GM23338 (cell line): ENCODE measurements around the gene APBA1. TPM values are rescaled to one million over a fixed set of nuclear protein-coding genes. Genes with fewer than 3 reads are reported as not detected.

Experiments used
- ATAC-seq: fragments of 200-7000 bp; cut with Tn5 transposase; 3 replicates; pipeline ENCODE4 v1.9.1; 2020
- DNase-seq: peaks from one replicate; pipeline ENCODE4 v3.0.0-alpha.2; 2015; ENCODE audit warnings: low spot score
- H2AFZ ChIP-seq: fragments of 200-600 bp; sonication (generic); 2 replicates; pipeline ENCODE4 v1.8.0; 2016; ENCODE audit warnings: antibody characterized with exemption, mild to moderate bottlenecking, moderate library complexity
- H3F3A ChIP-seq: fragments of 200-600 bp; sonication (generic); replicated peaks from 2 replicates; pipeline ENCODE4 v1.8.0; 2017; ENCODE audit warnings: antibody characterized with exemption, mixed run types, low read depth
- H3K27ac ChIP-seq: fragments of 200-600 bp; sonication (generic); 2 replicates; pipeline ENCODE4 v1.6.1; 2016; ENCODE audit warnings: low read depth
- H3K27me3 ChIP-seq: fragments of 200-600 bp; sonication (generic); 2 replicates; pipeline ENCODE4 v1.8.0; 2016; ENCODE audit warnings: mild to moderate bottlenecking, mixed run types, moderate library complexity; ENCODE audit not compliant: insufficient read depth
- H3K36me3 ChIP-seq: fragments of 200-600 bp; sonication (generic); 2 replicates; pipeline ENCODE4 v1.8.0; 2016; ENCODE audit warnings: mild to moderate bottlenecking; ENCODE audit not compliant: insufficient read depth
- H3K4me1 ChIP-seq: fragments of 200-600 bp; sonication (generic); 2 replicates; pipeline ENCODE4 v1.8.0; 2016; ENCODE audit warnings: mild to moderate bottlenecking, moderate library complexity; ENCODE audit not compliant: insufficient read depth
- H3K4me2 ChIP-seq: fragments of 200-600 bp; sonication (generic); 2 replicates; pipeline ENCODE4 v1.7.1; 2017; ENCODE audit warnings: mixed run types
- H3K4me3 ChIP-seq: fragments of 200-600 bp; sonication (generic); 2 replicates; pipeline ENCODE4 v1.6.1; 2016; ENCODE audit warnings: mixed run types
- H3K79me2 ChIP-seq: fragments of 200-600 bp; sonication (generic); replicated peaks from 2 replicates; pipeline ENCODE4 v1.8.0; 2017; ENCODE audit warnings: mild to moderate bottlenecking; ENCODE audit not compliant: insufficient read depth
- H3K9me2 ChIP-seq: fragments of 200-600 bp; sonication (generic); 2 replicates; pipeline ENCODE4 v1.8.0; 2017; ENCODE audit not compliant: insufficient read depth
- H4K20me1 ChIP-seq: fragments of 200-600 bp; sonication (generic); replicated peaks from 2 replicates; pipeline ENCODE4 v1.8.0; 2017; ENCODE audit warnings: mild to moderate bottlenecking; ENCODE audit not compliant: insufficient read depth
- H3K27ac Mint-ChIP-seq: 2 replicates; pipeline ENCODE4 v1.8.0; 2020; ENCODE audit warnings: inconsistent platforms, mild to moderate bottlenecking, moderate library complexity, mixed read lengths
- H3K27me3 Mint-ChIP-seq: 3 replicates; pipeline ENCODE4 v1.8.0; 2022; ENCODE audit warnings: low read depth, mild to moderate bottlenecking, moderate library complexity, mixed read lengths, inconsistent platforms; ENCODE audit not compliant: insufficient read depth, poor library complexity
- H3K36me3 Mint-ChIP-seq: 3 replicates; pipeline ENCODE4 v1.8.0; 2021; ENCODE audit warnings: low read depth, mild to moderate bottlenecking, inconsistent platforms, moderate library complexity, mixed read lengths
- H3K4me1 Mint-ChIP-seq: 3 replicates; pipeline ENCODE4 v1.8.0; 2020; ENCODE audit warnings: mild to moderate bottlenecking, inconsistent platforms, mixed read lengths
- H3K4me3 Mint-ChIP-seq: 3 replicates; pipeline ENCODE4 v1.8.0; 2021; ENCODE audit warnings: moderate library complexity, mild to moderate bottlenecking, inconsistent platforms, mixed read lengths
- H3K9me3 Mint-ChIP-seq: 3 replicates; pipeline ENCODE4 v1.8.0; 2020; ENCODE audit warnings: moderate library complexity, mild to moderate bottlenecking, inconsistent platforms, mixed read lengths
- CREB1 ChIP-seq: fragments of 250-450 bp; sonication (Bioruptor Pico); IDR thresholded peaks from 2 replicates; pipeline ENCODE4 v1.5.0; 2020; ENCODE audit warnings: low read depth, mild to moderate bottlenecking, moderate library complexity
- EZH2 ChIP-seq: fragments of 200-600 bp; sonication (generic); IDR thresholded peaks from one replicate; pipeline ENCODE4 v1.8.0; 2017; ENCODE audit warnings: antibody characterized with exemption, mild to moderate bottlenecking, low read depth; ENCODE audit not compliant: unreplicated experiment
- EZH2phosphoT487 ChIP-seq: fragments of 200-600 bp; sonication (generic); IDR thresholded peaks from one replicate; pipeline ENCODE4 v1.8.1; 2018; ENCODE audit warnings: antibody characterized with exemption; ENCODE audit not compliant: unreplicated experiment
- JUNB ChIP-seq: IDR thresholded peaks from one replicate; pipeline ENCODE4 v1.6.1; 2016; ENCODE audit warnings: antibody characterized with exemption; ENCODE audit not compliant: unreplicated experiment
- NANOG ChIP-seq: IDR thresholded peaks from 2 replicates; pipeline ENCODE4 v1.6.1; 2016; ENCODE audit warnings: antibody characterized with exemption, borderline replicate concordance
- POLR2AphosphoS5 ChIP-seq: IDR thresholded peaks from 2 replicates; pipeline ENCODE4 v1.6.1; 2016; ENCODE audit warnings: antibody characterized with exemption, low read depth
- STAT1 ChIP-seq: IDR thresholded peaks from one replicate; pipeline ENCODE4 v1.6.1; 2016; ENCODE audit warnings: antibody characterized with exemption; ENCODE audit not compliant: unreplicated experiment
- ZNF114 ChIP-seq: fragments of 250-450 bp; sonication (Bioruptor Pico); IDR thresholded peaks from 2 replicates; pipeline ENCODE4 v1.5.0; 2020; ENCODE audit warnings: mild to moderate bottlenecking, moderate library complexity
- ZNF331 ChIP-seq: fragments of 250-450 bp; sonication (Bioruptor Pico); IDR thresholded peaks from 2 replicates; pipeline ENCODE4 v1.5.0; 2020; ENCODE audit warnings: low read depth, mild to moderate bottlenecking, moderate library complexity
- polyA plus RNA-seq: library from polyadenylated mRNA; unstranded; fragments of >200 nt; fragmentation: Nextera tagmentation; extraction: Ambion mirVana; gene quantifications from 2 replicates; pipeline ENCODE4 v1.2.1, GENCODE V29; 2016
- total RNA-seq: library from RNA; depleted of rRNA; stranded (reverse); fragments of >200 nt; shearing (Covaris generic); gene quantifications from 2 replicates; pipeline ENCODE4 v1.2.3, GENCODE V29; 2014
- TF ChIP-seq, protein P1 (sequence below): fragments of 250-450 bp; sonication (Bioruptor Pico); IDR thresholded peaks from 2 replicates; pipeline ENCODE4 v1.5.0; 2020; ENCODE audit warnings: mild to moderate bottlenecking, moderate library complexity
- TF ChIP-seq, protein P2 (sequence below): IDR thresholded peaks from one replicate; pipeline ENCODE4 v1.6.1; 2018; ENCODE audit warnings: antibody characterized with exemption; ENCODE audit not compliant: unreplicated experiment
- TF ChIP-seq, protein P3 (sequence below), 2 experiments: fragments of 200-600 bp in 1 of 2; sonication (generic) in 1 of 2; conservative IDR thresholded peaks; 2 replicates each; pipeline versions ENCODE4 v1.5.1 to v1.6.1; 2016 to 2017; ENCODE audit warnings: antibody characterized with exemption in 2 of 2, low read depth in 2 of 2, mild to moderate bottlenecking in 2 of 2, moderate library complexity in 1 of 2

APBA1 gene
- total and polyA plus RNA-seq, 2 experiments from 2014 or later = 0.26 to 1.0 TPM

DNA sequence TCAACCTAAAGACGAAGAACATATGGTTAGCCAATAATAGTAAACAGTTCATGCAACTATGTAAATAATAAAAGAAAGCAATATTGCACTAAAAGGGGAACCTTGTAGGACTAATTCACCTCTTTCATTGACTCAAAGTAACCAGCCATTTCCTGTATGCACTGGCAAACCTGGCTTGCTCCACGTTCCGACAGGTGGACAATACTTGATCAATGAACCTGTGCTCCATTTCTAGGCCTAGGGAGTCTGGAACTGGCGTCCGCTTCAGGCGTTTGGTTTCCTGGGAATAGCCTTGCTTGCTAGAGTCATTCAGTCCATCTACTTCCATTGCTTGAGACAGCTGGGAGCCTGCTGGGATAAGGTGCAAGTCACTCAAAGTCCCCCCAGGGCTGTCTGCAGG, 46.0 kb upstream of the APBA1 start (continued):
- TF ChIP-seq, protein P1, sequence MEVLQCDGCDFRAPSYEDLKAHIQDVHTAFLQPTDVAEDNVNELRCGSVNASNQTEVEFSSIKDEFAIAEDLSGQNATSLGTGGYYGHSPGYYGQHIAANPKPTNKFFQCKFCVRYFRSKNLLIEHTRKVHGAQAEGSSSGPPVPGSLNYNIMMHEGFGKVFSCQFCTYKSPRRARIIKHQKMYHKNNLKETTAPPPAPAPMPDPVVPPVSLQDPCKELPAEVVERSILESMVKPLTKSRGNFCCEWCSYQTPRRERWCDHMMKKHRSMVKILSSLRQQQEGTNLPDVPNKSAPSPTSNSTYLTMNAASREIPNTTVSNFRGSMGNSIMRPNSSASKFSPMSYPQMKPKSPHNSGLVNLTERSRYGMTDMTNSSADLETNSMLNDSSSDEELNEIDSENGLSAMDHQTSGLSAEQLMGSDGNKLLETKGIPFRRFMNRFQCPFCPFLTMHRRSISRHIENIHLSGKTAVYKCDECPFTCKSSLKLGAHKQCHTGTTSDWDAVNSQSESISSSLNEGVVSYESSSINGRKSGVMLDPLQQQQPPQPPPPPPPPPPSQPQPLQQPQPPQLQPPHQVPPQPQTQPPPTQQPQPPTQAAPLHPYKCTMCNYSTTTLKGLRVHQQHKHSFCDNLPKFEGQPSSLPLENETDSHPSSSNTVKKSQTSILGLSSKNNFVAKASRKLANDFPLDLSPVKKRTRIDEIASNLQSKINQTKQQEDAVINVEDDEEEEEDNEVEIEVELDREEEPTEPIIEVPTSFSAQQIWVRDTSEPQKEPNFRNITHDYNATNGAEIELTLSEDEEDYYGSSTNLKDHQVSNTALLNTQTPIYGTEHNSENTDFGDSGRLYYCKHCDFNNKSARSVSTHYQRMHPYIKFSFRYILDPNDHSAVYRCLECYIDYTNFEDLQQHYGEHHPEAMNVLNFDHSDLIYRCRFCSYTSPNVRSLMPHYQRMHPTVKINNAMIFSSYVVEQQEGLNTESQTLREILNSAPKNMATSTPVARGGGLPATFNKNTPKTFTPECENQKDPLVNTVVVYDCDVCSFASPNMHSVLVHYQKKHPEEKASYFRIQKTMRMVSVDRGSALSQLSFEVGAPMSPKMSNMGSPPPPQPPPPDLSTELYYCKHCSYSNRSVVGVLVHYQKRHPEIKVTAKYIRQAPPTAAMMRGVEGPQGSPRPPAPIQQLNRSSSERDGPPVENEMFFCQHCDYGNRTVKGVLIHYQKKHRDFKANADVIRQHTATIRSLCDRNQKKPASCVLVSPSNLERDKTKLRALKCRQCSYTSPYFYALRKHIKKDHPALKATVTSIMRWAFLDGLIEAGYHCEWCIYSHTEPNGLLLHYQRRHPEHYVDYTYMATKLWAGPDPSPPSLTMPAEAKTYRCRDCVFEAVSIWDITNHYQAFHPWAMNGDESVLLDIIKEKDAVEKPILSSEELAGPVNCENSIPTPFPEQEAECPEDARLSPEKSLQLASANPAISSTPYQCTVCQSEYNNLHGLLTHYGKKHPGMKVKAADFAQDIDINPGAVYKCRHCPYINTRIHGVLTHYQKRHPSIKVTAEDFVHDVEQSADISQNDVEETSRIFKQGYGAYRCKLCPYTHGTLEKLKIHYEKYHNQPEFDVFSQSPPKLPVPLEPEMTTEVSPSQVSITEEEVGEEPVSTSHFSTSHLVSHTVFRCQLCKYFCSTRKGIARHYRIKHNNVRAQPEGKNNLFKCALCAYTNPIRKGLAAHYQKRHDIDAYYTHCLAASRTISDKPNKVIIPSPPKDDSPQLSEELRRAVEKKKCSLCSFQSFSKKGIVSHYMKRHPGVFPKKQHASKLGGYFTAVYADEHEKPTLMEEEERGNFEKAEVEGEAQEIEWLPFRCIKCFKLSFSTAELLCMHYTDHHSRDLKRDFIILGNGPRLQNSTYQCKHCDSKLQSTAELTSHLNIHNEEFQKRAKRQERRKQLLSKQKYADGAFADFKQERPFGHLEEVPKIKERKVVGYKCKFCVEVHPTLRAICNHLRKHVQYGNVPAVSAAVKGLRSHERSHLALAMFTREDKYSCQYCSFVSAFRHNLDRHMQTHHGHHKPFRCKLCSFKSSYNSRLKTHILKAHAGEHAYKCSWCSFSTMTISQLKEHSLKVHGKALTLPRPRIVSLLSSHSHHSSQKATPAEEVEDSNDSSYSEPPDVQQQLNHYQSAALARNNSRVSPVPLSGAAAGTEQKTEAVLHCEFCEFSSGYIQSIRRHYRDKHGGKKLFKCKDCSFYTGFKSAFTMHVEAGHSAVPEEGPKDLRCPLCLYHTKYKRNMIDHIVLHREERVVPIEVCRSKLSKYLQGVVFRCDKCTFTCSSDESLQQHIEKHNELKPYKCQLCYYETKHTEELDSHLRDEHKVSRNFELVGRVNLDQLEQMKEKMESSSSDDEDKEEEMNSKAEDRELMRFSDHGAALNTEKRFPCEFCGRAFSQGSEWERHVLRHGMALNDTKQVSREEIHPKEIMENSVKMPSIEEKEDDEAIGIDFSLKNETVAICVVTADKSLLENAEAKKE (CRISPR knock-in tag) = no peak
- no peak for TF ChIP-seq STAT1
- no peak for TF ChIP-seq JUNB

DNA sequence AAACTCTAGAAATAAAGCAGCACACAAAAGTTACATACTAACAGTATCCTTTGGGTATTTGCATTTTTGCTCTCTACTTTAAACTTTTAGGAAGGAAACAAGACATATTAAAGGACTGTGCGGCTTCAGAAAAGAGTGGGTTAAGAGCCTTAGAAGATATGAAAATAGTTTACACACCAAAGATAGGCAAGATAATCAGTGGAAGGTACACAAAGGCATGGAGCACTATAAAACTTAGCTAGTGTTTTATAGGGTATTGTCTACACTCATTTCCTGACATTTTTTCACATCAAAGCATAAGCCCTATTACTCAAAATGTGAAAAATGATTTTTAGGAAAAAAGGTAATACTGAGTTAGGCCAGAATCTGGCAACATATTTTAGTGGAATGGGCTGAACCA, 43.7 kb upstream of the APBA1 start:
- DNase-seq (no peak), ATAC-seq (no peak)
- H4K20me1 ChIP-seq = peaks cover 6% of the 10 kb centered on the region
- no peaks in the 10 kb centered on the region for H3K4me1 ChIP-seq
- Mint-ChIP-seq H3K36me3 (peaks cover 19% of the 10 kb centered on the region), H3K27me3 (peaks cover 3% of the 10 kb centered on the region), H3K4me1 (peaks cover 5% of the 10 kb centered on the region; the same call in 2 of the 3 replicates), H3K4me3 (no peak overlapping the region), H3K9me3 (no peaks in the 10 kb centered on the region), H3K27ac (no peak overlapping the region)
- H3K4me2 ChIP-seq = no peak overlapping the region
- peaks cover 18% of the 10 kb centered on the region; the same call in 1 of the 2 replicates for H3K36me3 ChIP-seq
- TF ChIP-seq NANOG (no peak), ZNF331 (CRISPR knock-in tag) (no peak), POLR2AphosphoS5 (no peak), EZH2 (no peak), CREB1 (CRISPR knock-in tag) (no peak), STAT1 (no peak), EZH2phosphoT487 (no peak), ZNF114 (CRISPR knock-in tag) (no peak), JUNB (no peak)
- TF ChIP-seq, protein P2, sequence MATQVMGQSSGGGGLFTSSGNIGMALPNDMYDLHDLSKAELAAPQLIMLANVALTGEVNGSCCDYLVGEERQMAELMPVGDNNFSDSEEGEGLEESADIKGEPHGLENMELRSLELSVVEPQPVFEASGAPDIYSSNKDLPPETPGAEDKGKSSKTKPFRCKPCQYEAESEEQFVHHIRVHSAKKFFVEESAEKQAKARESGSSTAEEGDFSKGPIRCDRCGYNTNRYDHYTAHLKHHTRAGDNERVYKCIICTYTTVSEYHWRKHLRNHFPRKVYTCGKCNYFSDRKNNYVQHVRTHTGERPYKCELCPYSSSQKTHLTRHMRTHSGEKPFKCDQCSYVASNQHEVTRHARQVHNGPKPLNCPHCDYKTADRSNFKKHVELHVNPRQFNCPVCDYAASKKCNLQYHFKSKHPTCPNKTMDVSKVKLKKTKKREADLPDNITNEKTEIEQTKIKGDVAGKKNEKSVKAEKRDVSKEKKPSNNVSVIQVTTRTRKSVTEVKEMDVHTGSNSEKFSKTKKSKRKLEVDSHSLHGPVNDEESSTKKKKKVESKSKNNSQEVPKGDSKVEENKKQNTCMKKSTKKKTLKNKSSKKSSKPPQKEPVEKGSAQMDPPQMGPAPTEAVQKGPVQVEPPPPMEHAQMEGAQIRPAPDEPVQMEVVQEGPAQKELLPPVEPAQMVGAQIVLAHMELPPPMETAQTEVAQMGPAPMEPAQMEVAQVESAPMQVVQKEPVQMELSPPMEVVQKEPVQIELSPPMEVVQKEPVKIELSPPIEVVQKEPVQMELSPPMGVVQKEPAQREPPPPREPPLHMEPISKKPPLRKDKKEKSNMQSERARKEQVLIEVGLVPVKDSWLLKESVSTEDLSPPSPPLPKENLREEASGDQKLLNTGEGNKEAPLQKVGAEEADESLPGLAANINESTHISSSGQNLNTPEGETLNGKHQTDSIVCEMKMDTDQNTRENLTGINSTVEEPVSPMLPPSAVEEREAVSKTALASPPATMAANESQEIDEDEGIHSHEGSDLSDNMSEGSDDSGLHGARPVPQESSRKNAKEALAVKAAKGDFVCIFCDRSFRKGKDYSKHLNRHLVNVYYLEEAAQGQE = no peak
- TF ChIP-seq, protein P3, sequence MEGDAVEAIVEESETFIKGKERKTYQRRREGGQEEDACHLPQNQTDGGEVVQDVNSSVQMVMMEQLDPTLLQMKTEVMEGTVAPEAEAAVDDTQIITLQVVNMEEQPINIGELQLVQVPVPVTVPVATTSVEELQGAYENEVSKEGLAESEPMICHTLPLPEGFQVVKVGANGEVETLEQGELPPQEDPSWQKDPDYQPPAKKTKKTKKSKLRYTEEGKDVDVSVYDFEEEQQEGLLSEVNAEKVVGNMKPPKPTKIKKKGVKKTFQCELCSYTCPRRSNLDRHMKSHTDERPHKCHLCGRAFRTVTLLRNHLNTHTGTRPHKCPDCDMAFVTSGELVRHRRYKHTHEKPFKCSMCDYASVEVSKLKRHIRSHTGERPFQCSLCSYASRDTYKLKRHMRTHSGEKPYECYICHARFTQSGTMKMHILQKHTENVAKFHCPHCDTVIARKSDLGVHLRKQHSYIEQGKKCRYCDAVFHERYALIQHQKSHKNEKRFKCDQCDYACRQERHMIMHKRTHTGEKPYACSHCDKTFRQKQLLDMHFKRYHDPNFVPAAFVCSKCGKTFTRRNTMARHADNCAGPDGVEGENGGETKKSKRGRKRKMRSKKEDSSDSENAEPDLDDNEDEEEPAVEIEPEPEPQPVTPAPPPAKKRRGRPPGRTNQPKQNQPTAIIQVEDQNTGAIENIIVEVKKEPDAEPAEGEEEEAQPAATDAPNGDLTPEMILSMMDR (conservative IDR thresholded peaks at IDR 0.05; ENCODE audit: low read depth in 2 of 2) = no peak
- no peaks in the 10 kb centered on the region for H3K79me2 ChIP-seq
- H3K4me3 ChIP-seq = no peak overlapping the region
- H3K27ac ChIP-seq = no peak overlapping the region
- H3K9me2 ChIP-seq = no peaks in the 10 kb centered on the region
- no peaks in the 10 kb centered on the region for H3K27me3 ChIP-seq
- H2AFZ ChIP-seq = no peak overlapping the region
- H3F3A ChIP-seq = no peaks in the 10 kb centered on the region
